Calu3 (cell line): ENCODE results near the gene MAGI1. TPM values are rescaled to one million over a fixed set of nuclear protein-coding genes. Genes with fewer than 3 reads are reported as not detected.

ENCODE experiments used
- BruUV-seq: library from RNA; stranded (reverse); fragments of 400-500 nt; replicated peaks from 2 replicates; lab custom pipeline; 2021; lab: Mats Ljungman, UMichigan
- CTCF ChIA-PET: fragments of 300-600 bp; sonication (Branson Sonifier 250); formaldehyde crosslinking; loops from one replicate; lab custom pipeline; 2022; ENCODE audit warnings: antibody characterized with exemption; lab: Charles Lee
- DNase-seq: peaks from one replicate; pipeline ENCODE4 v3.0.0; 2022
- H3K27ac Mint-ChIP-seq: one replicate; pipeline ENCODE4 v1.8.0; 2022; ENCODE audit warnings: mixed read lengths; ENCODE audit not compliant: unreplicated experiment
- H3K27me3 Mint-ChIP-seq: one replicate; pipeline ENCODE4 v1.8.0; 2022; ENCODE audit warnings: mixed read lengths; ENCODE audit not compliant: unreplicated experiment
- H3K36me3 Mint-ChIP-seq: one replicate; pipeline ENCODE4 v1.8.0; 2022; ENCODE audit warnings: mild to moderate bottlenecking, moderate library complexity, mixed read lengths; ENCODE audit not compliant: insufficient read depth, unreplicated experiment
- H3K4me1 Mint-ChIP-seq: one replicate; pipeline ENCODE4 v1.8.0; 2022; ENCODE audit warnings: mild to moderate bottlenecking, low read depth, mixed read lengths; ENCODE audit not compliant: unreplicated experiment
- H3K4me3 Mint-ChIP-seq: one replicate; pipeline ENCODE4 v1.8.0; 2022; ENCODE audit warnings: mild to moderate bottlenecking, low read depth, moderate library complexity, mixed read lengths; ENCODE audit not compliant: unreplicated experiment
- H3K9me3 Mint-ChIP-seq: one replicate; pipeline ENCODE4 v1.8.0; 2022; ENCODE audit warnings: low read depth, mixed read lengths; ENCODE audit not compliant: unreplicated experiment
- intact Hi-C: fragments of 100-400 bp; cut with micrococcal nuclease; formaldehyde crosslinking; loops from one replicate; pipeline ENCODE4 v1.10.0; 2022; ENCODE audit not compliant: unreplicated experiment
- total RNA-seq: library from RNA; stranded (reverse); gene quantifications from 2 replicates; pipeline ENCODE4 v1.2.3, GENCODE V29; 2022
- TF ChIP-seq, protein P1 (sequence below): fragments of 200-600 bp; IDR thresholded peaks from one replicate; pipeline ENCODE4 v1.8.0; 2022; ENCODE audit warnings: antibody characterized with exemption; ENCODE audit not compliant: unreplicated experiment

Gene MAGI1
- total RNA-seq, 1 experiment from 2014 or later = 76.4 TPM

DNA sequence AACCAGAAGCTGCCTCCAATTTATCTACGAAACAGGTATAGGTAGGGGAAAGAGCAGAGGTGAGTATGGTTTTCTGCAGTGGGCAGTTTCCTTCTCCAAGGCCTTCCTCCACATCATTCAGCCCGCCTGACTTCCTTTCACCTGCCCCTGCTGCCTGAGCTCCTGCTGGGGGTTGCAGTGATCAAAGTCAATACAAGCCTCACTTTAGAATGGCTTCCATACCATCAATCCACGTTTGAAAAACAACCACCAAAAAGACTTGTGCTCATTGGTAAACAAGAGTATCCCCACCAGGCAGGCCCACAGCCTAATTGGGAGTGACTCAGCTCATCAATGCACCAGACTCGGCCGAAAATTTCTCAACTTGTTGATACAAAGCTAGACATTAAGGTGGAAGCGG lies 159.9 kb downstream of the MAGI1 start:
- H3K4me3 Mint-ChIP-seq = no peak overlapping the region
- H3K9me3 Mint-ChIP-seq = no peaks in the 10 kb centered on the region
- H3K27ac Mint-ChIP-seq = no peak overlapping the region
- TF ChIP-seq, protein P1, sequence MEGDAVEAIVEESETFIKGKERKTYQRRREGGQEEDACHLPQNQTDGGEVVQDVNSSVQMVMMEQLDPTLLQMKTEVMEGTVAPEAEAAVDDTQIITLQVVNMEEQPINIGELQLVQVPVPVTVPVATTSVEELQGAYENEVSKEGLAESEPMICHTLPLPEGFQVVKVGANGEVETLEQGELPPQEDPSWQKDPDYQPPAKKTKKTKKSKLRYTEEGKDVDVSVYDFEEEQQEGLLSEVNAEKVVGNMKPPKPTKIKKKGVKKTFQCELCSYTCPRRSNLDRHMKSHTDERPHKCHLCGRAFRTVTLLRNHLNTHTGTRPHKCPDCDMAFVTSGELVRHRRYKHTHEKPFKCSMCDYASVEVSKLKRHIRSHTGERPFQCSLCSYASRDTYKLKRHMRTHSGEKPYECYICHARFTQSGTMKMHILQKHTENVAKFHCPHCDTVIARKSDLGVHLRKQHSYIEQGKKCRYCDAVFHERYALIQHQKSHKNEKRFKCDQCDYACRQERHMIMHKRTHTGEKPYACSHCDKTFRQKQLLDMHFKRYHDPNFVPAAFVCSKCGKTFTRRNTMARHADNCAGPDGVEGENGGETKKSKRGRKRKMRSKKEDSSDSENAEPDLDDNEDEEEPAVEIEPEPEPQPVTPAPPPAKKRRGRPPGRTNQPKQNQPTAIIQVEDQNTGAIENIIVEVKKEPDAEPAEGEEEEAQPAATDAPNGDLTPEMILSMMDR = no peak
- no TSS peak for BruUV-seq
- intact Hi-C loops = no loop called here
- no peaks in the 10 kb centered on the region for H3K27me3 Mint-ChIP-seq
- H3K36me3 Mint-ChIP-seq = no peaks in the 10 kb centered on the region
- DNase-seq = no peak
- H3K4me1 Mint-ChIP-seq = peaks cover 38% of the 10 kb centered on the region
- CTCF ChIA-PET = no interaction called here

DNA sequence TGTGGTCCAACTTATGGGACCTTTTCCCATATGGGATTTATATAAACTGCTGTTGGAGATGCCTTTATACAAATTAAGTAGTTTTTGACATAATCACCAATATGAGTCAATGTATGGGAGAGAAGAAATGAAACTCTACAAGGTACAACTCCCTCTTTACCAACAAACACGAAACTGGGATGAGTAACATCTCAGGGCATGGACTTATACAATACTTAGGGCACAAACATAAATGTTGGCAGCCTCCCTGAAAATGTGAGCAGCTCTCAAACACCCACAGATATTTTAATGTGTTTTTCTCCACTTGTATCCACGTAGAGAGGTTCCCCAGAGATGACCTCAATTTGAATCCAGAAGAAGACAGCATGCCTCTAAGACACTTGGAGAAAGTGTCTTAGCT lies 161.6 kb downstream of the MAGI1 start:
- H3K4me3 Mint-ChIP-seq = no peak overlapping the region
- TF ChIP-seq, protein P1 = no peak
- no TSS peak for BruUV-seq
- H3K4me1 Mint-ChIP-seq = peaks cover 30% of the 10 kb centered on the region
- H3K27me3 Mint-ChIP-seq = no peaks in the 10 kb centered on the region
- H3K27ac Mint-ChIP-seq = no peak overlapping the region
- intact Hi-C loops = no loop called here
- no peaks in the 10 kb centered on the region for H3K9me3 Mint-ChIP-seq
- DNase-seq = no peak
- H3K36me3 Mint-ChIP-seq = no peaks in the 10 kb centered on the region
- CTCF ChIA-PET = no interaction called here

DNA sequence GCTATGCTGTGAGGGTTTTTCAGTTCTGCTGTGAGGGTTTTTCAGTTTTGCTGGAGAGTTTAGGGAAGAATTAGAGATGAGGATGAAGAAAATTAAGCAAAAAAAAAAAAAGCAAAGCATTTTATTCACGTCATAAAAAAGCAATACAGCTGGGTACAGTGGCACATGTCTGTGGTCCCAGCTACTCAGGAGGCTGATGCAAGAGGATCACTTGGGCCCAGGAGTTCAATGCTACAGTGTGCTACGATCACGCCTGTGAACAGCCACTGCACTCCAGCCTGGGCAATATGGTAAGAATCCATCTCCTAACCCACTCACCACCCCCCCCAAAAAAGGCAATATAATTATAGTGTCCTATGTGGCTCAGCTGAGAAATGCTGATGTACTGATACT lies 162.7 kb downstream of the MAGI1 start:
- Mint-ChIP-seq H3K27ac (peak overlapping the region; percentile 72), H3K36me3 (no peaks in the 10 kb centered on the region), H3K9me3 (no peaks in the 10 kb centered on the region), H3K4me3 (peak overlapping the region; percentile 28), H3K4me1 (peaks cover 39% of the 10 kb centered on the region), H3K27me3 (no peaks in the 10 kb centered on the region)
- no peak for DNase-seq
- TF ChIP-seq, protein P1 = no peak
- no TSS peak for BruUV-seq
- CTCF ChIA-PET = no interaction called here
- intact Hi-C loops = no loop called here

DNA sequence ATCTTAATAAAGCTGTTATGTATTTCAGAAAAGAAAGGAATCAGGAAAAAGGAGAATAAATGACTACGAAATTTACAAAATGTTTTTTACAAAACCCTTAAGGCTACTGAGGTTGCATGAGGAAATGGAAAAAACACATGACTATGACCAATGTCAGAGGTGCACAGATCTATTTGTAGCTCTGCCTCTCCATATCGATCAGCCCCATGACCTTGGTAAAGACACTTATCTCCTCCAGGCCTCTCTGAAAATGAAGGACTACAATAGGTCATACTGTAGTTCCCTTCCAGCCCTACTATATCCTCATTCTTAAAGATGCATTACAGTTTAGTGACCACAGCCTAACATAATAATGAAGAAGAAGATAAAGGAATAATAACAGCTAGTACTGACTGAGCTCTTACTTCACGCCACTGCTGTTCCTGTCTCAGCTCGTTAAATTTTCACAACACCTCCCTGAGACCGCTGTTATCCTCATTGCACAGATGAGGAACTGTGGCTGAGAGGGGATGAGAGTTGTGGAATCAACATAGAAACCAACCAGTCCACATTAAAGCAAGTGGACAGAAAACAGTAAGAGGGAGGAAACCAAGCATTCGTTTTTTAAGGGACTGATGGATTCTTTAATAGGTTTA lies 163.2 kb downstream of the MAGI1 start:
- CTCF ChIA-PET = interaction anchor here (0.6 kb wide), 1 partner anchor 66 kb away, joined by 3 read pairs; no protein-coding TSS in a partner anchor
- Mint-ChIP-seq H3K27ac (peak overlapping the region; percentile 72), H3K36me3 (no peaks in the 10 kb centered on the region), H3K9me3 (no peaks in the 10 kb centered on the region), H3K4me3 (peak overlapping the region; percentile 28), H3K4me1 (peaks cover 44% of the 10 kb centered on the region), H3K27me3 (no peaks in the 10 kb centered on the region)
- intact Hi-C loops = no loop called here
- no TSS peak for BruUV-seq
- no peak for DNase-seq
- TF ChIP-seq, protein P1 = no peak
